ENCODE results near the gene TEX36. TPM values are rescaled to one million over a fixed set of nuclear protein-coding genes. Genes with fewer than 3 reads are reported as not detected.
"Not testable (repeated sequence)": the region's sequence is repeated elsewhere in the genome, so short reads cannot be mapped to it uniquely, and the experiment has no call there.

Gene TEX36
- not detected for polyA plus RNA-seq (ENCODE audit: insufficient read length)
- long read RNA-seq, donor 1: 0 reads
- long read RNA-seq, donor 2: 0 reads
- long read RNA-seq, donor 3: 0 reads
- long read RNA-seq, donor 4: 0 reads
- long read RNA-seq, donor 5: 0 reads
- long read RNA-seq, donor 6: 0 reads
- long read RNA-seq, donor 7: 0 reads
- long read RNA-seq, donor 8: 0 reads

- DNase-seq: no peak
Observed at GRCh38 chr10:125683063-125683462, at the start of gene TEX36. TSS of gene TEX36 (minus strand) at chr10:125683163. CDS start at chr10:125682989, 174 bp downstream.

GRCh38 chr10:125727436-125727835 is 44.5 kb upstream of the TEX36 start:
- DNase-seq: no peak

- DNase-seq: no peak
Observed at GRCh38 chr10:125726914-125727313, 44.0 kb upstream of the TEX36 start.

GRCh38 chr10:125722811-125723210 is 39.8 kb upstream of the TEX36 start:
- no peak for DNase-seq

GRCh38 chr10:125721035-125721434 is 38.1 kb upstream of the TEX36 start:
- DNase-seq: no peak

GRCh38 chr10:125720002-125720382 is 37.0 kb upstream of the TEX36 start:
- DNase-seq: no peak

- peak; percentile 99 for DNase-seq
Observed at GRCh38 chr10:125719173-125720001, 36.4 kb upstream of the TEX36 start, which contains the start of gene EDRF1. TSS of gene EDRF1 (plus strand) at chr10:125719709. CDS start at chr10:125719808, 99 bp downstream.

GRCh38 chr10:125714728-125715127 is 31.8 kb upstream of the TEX36 start:
- not testable (repeated sequence) for DNase-seq

GRCh38 chr10:125711110-125711750 is 28.3 kb upstream of the TEX36 start:
- no peak for DNase-seq

- DNase-seq: no peak
Observed at GRCh38 chr10:125709553-125710474, 26.9 kb upstream of the TEX36 start.

- DNase-seq: no peak
Observed at GRCh38 chr10:125708971-125709503, 26.1 kb upstream of the TEX36 start.

GRCh38 chr10:125707541-125708468 is 24.8 kb upstream of the TEX36 start:
- no peak for DNase-seq

GRCh38 chr10:125700355-125700911 is 17.5 kb upstream of the TEX36 start:
- no peak for DNase-seq

GRCh38 chr10:125699562-125700143 is 16.7 kb upstream of the TEX36 start:
- no peak for DNase-seq

- DNase-seq: no peak
Observed at GRCh38 chr10:125698481-125698998, 15.6 kb upstream of the TEX36 start.

- not testable (repeated sequence) for DNase-seq
Observed at GRCh38 chr10:125696884-125697283, 13.9 kb upstream of the TEX36 start.

GRCh38 chr10:125694883-125695282 is 11.9 kb upstream of the TEX36 start:
- no peak for DNase-seq

GRCh38 chr10:125693524-125693847 is 10.5 kb upstream of the TEX36 start:
- DNase-seq: no peak

All from left kidney (tissue), 8 donors.